ENCODE measurements around the gene NR2F1-AS1. TPM values are rescaled to one million over a fixed set of nuclear protein-coding genes. Genes with fewer than 3 reads are reported as not detected.

Gene NR2F1-AS1
- total RNA-seq, 2 experiments from 2014 or later: not detected

- H3K4me3 Mint-ChIP-seq: no peak overlapping the region
- no peaks in the 10 kb centered on the region for H3K36me3 Mint-ChIP-seq (ENCODE audit: low read depth)
- H3K27me3 Mint-ChIP-seq (ENCODE audit: low read depth): no peaks in the 10 kb centered on the region
- no peak for DNase-seq
- intact Hi-C loops (cut with micrococcal nuclease): no loop called here
- no peak overlapping the region for H3K27ac Mint-ChIP-seq
- no peaks in the 10 kb centered on the region for H3K4me1 Mint-ChIP-seq (ENCODE audit: low read depth)
- CTCF ChIA-PET: no interaction called here
- H3K9me3 Mint-ChIP-seq: no peaks in the 10 kb centered on the region
Measured at GRCh38 chr5:93454896-93455295, 126.1 kb downstream of the NR2F1-AS1 start.

GRCh38 chr5:93452255-93452654 lies 128.8 kb downstream of the NR2F1-AS1 start:
- Mint-ChIP-seq H3K9me3 (no peaks in the 10 kb centered on the region), H3K27ac (no peak overlapping the region), H3K4me1 (ENCODE audit: low read depth) (no peaks in the 10 kb centered on the region), H3K36me3 (ENCODE audit: low read depth) (no peaks in the 10 kb centered on the region), H3K27me3 (ENCODE audit: low read depth) (no peaks in the 10 kb centered on the region), H3K4me3 (no peak overlapping the region)
- DNase-seq: no peak
- CTCF ChIA-PET: interaction anchor here (1.4 kb wide), 1 partner anchor 11 kb away, joined by 5 read pairs; no protein-coding TSS in a partner anchor
- intact Hi-C loops (cut with micrococcal nuclease): no loop called here

- CTCF ChIA-PET: no interaction called here
- Mint-ChIP-seq H3K36me3 (ENCODE audit: low read depth) (no peaks in the 10 kb centered on the region), H3K27ac (no peak overlapping the region), H3K4me3 (no peak overlapping the region), H3K9me3 (no peaks in the 10 kb centered on the region), H3K4me1 (ENCODE audit: low read depth) (no peaks in the 10 kb centered on the region), H3K27me3 (ENCODE audit: low read depth) (peaks cover 6% of the 10 kb centered on the region)
- no peak for DNase-seq
- intact Hi-C loops (cut with micrococcal nuclease): no loop called here
Measured at GRCh38 chr5:93438124-93438523, 142.9 kb downstream of the NR2F1-AS1 start.

- H3K36me3 Mint-ChIP-seq (ENCODE audit: low read depth): no peaks in the 10 kb centered on the region
- no peaks in the 10 kb centered on the region for H3K9me3 Mint-ChIP-seq
- H3K27ac Mint-ChIP-seq: no peak overlapping the region
- no peak overlapping the region for H3K4me3 Mint-ChIP-seq
- H3K4me1 Mint-ChIP-seq (ENCODE audit: low read depth): no peaks in the 10 kb centered on the region
- no peak for DNase-seq
- H3K27me3 Mint-ChIP-seq (ENCODE audit: low read depth): peaks cover 6% of the 10 kb centered on the region
- intact Hi-C loops (cut with micrococcal nuclease): no loop called here
- CTCF ChIA-PET: no interaction called here
Measured at GRCh38 chr5:93436083-93436482, 144.9 kb downstream of the NR2F1-AS1 start.

GRCh38 chr5:93433422-93433821 lies 147.6 kb downstream of the NR2F1-AS1 start:
- Mint-ChIP-seq H3K36me3 (ENCODE audit: low read depth) (no peaks in the 10 kb centered on the region), H3K9me3 (no peaks in the 10 kb centered on the region), H3K4me1 (ENCODE audit: low read depth) (no peaks in the 10 kb centered on the region), H3K27me3 (ENCODE audit: low read depth) (peaks cover 2% of the 10 kb centered on the region), H3K27ac (no peak overlapping the region), H3K4me3 (no peak overlapping the region)
- DNase-seq: no peak
- CTCF ChIA-PET: no interaction called here
- intact Hi-C loops (cut with micrococcal nuclease): no loop called here

GRCh38 chr5:93431250-93431649 lies 149.8 kb downstream of the NR2F1-AS1 start:
- no peaks in the 10 kb centered on the region for H3K9me3 Mint-ChIP-seq
- intact Hi-C loops (cut with micrococcal nuclease): no loop called here
- H3K4me1 Mint-ChIP-seq (ENCODE audit: low read depth): no peaks in the 10 kb centered on the region

GRCh38 chr5:93430673-93431199 lies 150.3 kb downstream of the NR2F1-AS1 start:
- no peak for DNase-seq
- Mint-ChIP-seq H3K27me3 (ENCODE audit: low read depth) (peaks cover 5% of the 10 kb centered on the region), H3K27ac (no peak overlapping the region), H3K36me3 (ENCODE audit: low read depth) (no peaks in the 10 kb centered on the region), H3K4me1 (ENCODE audit: low read depth) (no peaks in the 10 kb centered on the region), H3K9me3 (no peaks in the 10 kb centered on the region), H3K4me3 (no peak overlapping the region)
- CTCF ChIA-PET: no interaction called here
- intact Hi-C loops (cut with micrococcal nuclease): no loop called here

More at GRCh38 chr5:93431250-93431649, 149.8 kb downstream of the NR2F1-AS1 start:
- no peak overlapping the region for H3K27ac Mint-ChIP-seq
- CTCF ChIA-PET: no interaction called here
- DNase-seq: no peak
- no peak overlapping the region for H3K4me3 Mint-ChIP-seq
- H3K36me3 Mint-ChIP-seq (ENCODE audit: low read depth): no peaks in the 10 kb centered on the region
- H3K27me3 Mint-ChIP-seq (ENCODE audit: low read depth): peaks cover 5% of the 10 kb centered on the region

- Mint-ChIP-seq H3K4me1 (ENCODE audit: low read depth) (no peaks in the 10 kb centered on the region), H3K4me3 (no peak overlapping the region), H3K27ac (no peak overlapping the region), H3K36me3 (ENCODE audit: low read depth) (no peaks in the 10 kb centered on the region), H3K27me3 (ENCODE audit: low read depth) (peaks cover 5% of the 10 kb centered on the region), H3K9me3 (no peaks in the 10 kb centered on the region)
- CTCF ChIA-PET: no interaction called here
- intact Hi-C loops (cut with micrococcal nuclease): no loop called here
- no peak for DNase-seq
Measured at GRCh38 chr5:93430118-93430517, 150.9 kb downstream of the NR2F1-AS1 start.

GRCh38 chr5:93428868-93429267 lies 152.2 kb downstream of the NR2F1-AS1 start:
- no peaks in the 10 kb centered on the region for H3K4me1 Mint-ChIP-seq (ENCODE audit: low read depth)
- H3K27me3 Mint-ChIP-seq (ENCODE audit: low read depth): peaks cover 7% of the 10 kb centered on the region
- H3K9me3 Mint-ChIP-seq: no peaks in the 10 kb centered on the region
- CTCF ChIA-PET: no interaction called here
- intact Hi-C loops (cut with micrococcal nuclease): no loop called here
- no peak overlapping the region for H3K27ac Mint-ChIP-seq
- H3K36me3 Mint-ChIP-seq (ENCODE audit: low read depth): no peaks in the 10 kb centered on the region
- H3K4me3 Mint-ChIP-seq: no peak overlapping the region
- DNase-seq: no peak

GRCh38 chr5:93427316-93427715 lies 153.7 kb downstream of the NR2F1-AS1 start:
- Mint-ChIP-seq H3K27ac (no peak overlapping the region), H3K4me1 (ENCODE audit: low read depth) (no peaks in the 10 kb centered on the region), H3K27me3 (ENCODE audit: low read depth) (peaks cover 5% of the 10 kb centered on the region), H3K36me3 (ENCODE audit: low read depth) (no peaks in the 10 kb centered on the region), H3K9me3 (no peaks in the 10 kb centered on the region), H3K4me3 (no peak overlapping the region)
- intact Hi-C loops (cut with micrococcal nuclease): no loop called here
- DNase-seq: no peak
- CTCF ChIA-PET: no interaction called here

- no peaks in the 10 kb centered on the region for H3K36me3 Mint-ChIP-seq (ENCODE audit: low read depth)
- peaks cover 5% of the 10 kb centered on the region for H3K27me3 Mint-ChIP-seq (ENCODE audit: low read depth)
- no peak overlapping the region for H3K4me3 Mint-ChIP-seq
- CTCF ChIA-PET: no interaction called here
- no peak for DNase-seq
- intact Hi-C loops (cut with micrococcal nuclease): no loop called here
- H3K9me3 Mint-ChIP-seq: no peaks in the 10 kb centered on the region
- H3K27ac Mint-ChIP-seq: no peak overlapping the region
- H3K4me1 Mint-ChIP-seq (ENCODE audit: low read depth): no peaks in the 10 kb centered on the region
Measured at GRCh38 chr5:93425096-93425495, 155.9 kb downstream of the NR2F1-AS1 start.

- no peaks in the 10 kb centered on the region for H3K36me3 Mint-ChIP-seq (ENCODE audit: low read depth)
- DNase-seq: no peak
- H3K27me3 Mint-ChIP-seq (ENCODE audit: low read depth): peaks cover 8% of the 10 kb centered on the region
- H3K27ac Mint-ChIP-seq: no peak overlapping the region
- H3K9me3 Mint-ChIP-seq: no peaks in the 10 kb centered on the region
- H3K4me1 Mint-ChIP-seq (ENCODE audit: low read depth): no peaks in the 10 kb centered on the region
- CTCF ChIA-PET: no interaction called here
- intact Hi-C loops (cut with micrococcal nuclease): no loop called here
- H3K4me3 Mint-ChIP-seq: no peak overlapping the region
Measured at GRCh38 chr5:93423300-93423699, 157.7 kb downstream of the NR2F1-AS1 start.

GRCh38 chr5:93422652-93423280 lies 158.3 kb downstream of the NR2F1-AS1 start:
- H3K27ac Mint-ChIP-seq: no peak overlapping the region
- CTCF ChIA-PET: no interaction called here
- DNase-seq: no peak
- no peaks in the 10 kb centered on the region for H3K36me3 Mint-ChIP-seq (ENCODE audit: low read depth)
- peaks cover 8% of the 10 kb centered on the region for H3K27me3 Mint-ChIP-seq (ENCODE audit: low read depth)
- no peaks in the 10 kb centered on the region for H3K9me3 Mint-ChIP-seq
- H3K4me1 Mint-ChIP-seq (ENCODE audit: low read depth): no peaks in the 10 kb centered on the region
- intact Hi-C loops (cut with micrococcal nuclease): no loop called here
- H3K4me3 Mint-ChIP-seq: no peak overlapping the region

All from activated naive CD4-positive, alpha-beta T cell treated with anti-CD3 and anti-CD28 coated beads for 36 hours (primary cell).